Measurements from ENCODE around the gene LHX3.
"Not testable (repeated sequence)": the region's sequence is repeated elsewhere in the genome, so short reads cannot be mapped to it uniquely, and the experiment has no call there.

The LHX3 gene

DNA sequence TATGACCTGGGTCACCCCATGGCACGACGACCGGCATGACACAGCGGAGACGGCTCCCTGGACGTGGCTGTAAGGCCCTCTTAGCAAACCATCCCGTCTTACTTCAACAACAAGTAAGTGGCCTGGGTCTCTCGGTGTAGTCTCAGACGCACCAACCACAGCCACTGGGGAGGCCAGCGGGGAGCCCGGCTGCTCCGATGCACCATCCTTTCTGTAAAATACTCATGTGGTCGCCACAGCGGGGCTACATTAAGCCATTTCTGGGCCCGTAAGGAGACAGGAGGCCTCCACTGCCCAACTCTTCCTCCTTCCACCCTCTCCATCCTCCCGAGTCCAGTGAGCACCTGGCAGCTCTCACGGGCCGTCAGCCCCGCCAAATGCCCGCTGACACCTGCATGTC lies 36.0 kb upstream of the LHX3 start:
- no peak for DNase-seq

DNA sequence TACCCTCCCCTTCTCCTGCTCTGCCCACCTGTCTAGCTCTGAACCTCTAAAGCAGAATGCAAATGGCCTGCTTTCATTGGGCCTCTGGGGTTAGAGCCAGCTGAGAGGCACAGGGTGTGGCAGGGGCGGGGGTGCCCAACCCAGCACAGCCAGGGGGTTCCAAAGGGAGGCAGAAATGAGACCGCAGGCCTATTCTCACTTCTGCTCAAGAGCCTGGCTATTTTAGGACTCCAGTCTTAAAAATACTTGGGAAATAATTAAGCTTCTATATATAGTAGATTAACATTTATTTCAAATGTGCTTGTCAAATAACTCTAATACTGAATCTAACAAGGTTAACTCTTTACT lies 35.0 kb upstream of the LHX3 start:
- DNase-seq: peak; percentile 29 to 31

DNA sequence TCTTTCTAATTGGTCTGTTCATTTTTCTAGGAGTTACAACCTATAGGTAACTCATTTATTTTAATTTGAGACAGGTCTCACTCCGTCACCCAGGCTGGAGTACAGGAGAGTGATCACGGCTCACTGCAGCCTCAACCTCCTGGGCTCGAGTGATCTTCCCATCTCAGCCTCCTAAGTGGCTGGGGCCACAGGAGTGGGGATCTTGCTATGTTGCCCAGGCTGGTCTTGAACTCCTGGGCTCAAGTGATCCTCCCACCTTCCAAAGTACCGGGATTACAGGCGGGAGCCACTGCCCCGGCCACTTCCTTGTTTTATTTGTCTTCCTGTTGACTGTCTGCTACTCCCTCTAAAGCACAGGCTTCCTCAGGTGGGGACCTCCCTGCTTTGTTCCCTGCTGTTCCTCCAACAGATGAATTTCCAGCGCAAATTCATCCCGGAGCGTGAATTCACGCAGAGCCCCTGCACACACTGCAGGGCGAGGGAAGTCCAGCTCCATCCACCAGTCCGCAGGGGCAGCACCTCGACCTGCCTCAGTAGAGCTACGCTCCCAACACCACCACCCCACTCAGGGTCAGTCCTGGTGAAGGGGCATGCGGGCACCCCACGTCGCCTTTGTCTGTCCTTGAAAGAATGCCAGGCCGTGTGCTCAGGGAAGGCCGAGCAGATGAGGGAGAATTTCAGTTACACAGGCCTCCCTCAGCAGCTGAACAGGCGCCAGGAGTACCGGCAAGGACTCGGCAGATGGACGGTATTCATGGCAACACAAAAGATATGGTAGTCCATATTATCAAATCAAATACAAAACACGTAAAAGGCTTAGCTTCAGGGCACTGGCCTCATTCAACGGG lies 34.4 kb upstream of the LHX3 start:
- DNase-seq: no peak

DNA sequence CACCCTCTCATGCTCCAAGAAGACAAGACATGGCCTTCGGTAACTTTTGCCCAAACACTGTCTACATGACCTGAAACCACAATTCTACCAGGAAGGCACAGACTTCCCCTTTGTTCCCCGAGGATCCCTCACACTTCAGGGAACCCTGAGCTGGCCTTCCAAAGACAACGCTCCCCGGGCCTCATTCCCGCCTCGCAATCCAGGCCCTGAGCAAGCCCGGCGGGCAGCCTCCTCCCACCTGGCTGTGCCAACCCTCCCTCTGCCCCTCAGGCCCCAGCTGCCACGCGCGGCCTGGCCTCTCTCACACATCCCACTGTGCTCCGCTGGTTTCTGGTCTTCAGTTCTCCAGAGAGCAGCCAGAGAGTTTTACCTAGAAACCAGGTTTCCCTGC lies 33.4 kb upstream of the LHX3 start:
- no peak for DNase-seq

DNA sequence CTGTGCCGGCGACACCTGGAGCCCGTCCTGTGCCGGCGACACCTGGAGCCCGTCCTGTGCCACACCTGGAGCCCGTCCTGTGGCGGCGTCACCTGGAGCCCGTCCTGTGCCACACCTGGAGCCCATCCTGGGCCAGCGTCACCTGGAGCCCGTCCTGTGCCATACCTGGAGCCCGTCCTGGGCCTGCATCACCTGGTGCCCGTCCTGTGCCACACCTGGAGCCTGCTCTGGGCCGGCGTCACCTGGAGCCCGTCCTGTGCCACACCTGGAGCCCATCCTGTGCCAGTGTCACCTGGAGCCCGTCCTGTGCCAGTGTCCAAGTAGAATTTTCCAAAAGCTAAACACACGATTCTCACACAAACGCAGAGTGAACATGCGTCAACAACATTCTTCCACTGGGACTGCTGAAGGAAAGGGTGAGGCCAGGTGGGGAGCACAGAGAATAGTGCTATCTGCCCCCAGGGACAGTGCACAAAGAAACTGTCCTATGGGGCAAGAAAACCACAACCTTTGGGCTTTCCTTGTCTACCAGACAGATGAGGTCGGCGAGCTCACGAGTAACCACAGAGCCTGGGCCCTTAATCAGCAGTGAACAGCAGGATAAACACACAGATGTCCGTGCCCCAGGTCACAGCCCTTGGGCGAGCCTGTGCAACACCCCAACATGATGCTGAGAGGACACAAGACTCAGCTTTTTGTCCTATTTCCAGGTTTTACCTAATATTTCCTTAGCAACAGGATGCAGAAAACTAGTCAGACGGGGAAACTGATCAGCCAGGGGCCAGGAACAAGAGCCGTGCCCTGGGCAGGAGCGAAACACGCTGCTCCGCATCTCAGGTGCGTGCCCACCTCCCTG lies 32.8 kb upstream of the LHX3 start:
- DNase-seq: no peak

DNA sequence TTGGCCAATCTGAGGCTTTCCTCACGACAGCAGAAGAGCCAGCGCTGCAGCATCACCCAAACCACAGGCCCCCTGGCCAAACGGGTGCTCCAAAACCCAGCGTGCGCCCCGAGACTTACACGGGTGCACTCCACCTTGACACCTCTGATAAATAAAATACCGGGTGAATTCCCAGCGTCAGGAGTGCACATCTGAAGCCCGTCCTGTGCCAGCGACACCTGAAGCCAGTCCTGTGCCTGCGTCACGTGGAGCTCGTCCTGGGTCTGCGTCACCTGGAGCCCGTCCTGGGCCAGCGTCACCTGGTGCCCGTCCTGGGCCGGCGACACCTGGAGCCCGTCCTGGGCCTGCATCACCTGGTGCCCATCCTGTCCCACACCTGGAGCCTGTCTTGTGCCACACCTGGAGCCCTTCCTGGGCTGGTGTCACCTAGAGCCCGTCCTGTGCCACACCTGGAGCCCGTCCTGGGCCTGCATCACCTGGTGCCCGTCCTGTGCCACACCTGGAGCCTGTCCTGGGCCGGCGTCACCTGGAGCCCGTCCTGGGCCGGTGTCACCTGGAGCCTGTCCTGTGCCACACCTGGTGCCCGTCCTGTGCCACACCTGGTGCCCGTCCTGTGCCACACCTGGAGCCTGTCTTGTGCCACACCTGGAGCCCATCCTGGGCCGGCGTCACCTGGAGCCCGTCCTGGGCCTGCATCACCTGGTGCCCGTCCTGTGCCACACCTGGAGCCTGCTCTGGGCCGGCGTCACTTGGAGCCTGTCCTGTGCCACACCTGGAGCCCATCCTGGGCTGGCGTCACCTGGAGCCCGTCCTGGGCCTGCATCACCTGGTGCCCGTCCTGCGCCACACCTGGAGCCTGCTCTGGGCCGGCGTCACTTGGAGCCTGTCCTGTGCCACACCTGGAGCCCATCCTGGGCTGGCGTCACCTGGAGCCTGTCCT lies 31.8 kb upstream of the LHX3 start:
- DNase-seq: not testable (repeated sequence)

DNA sequence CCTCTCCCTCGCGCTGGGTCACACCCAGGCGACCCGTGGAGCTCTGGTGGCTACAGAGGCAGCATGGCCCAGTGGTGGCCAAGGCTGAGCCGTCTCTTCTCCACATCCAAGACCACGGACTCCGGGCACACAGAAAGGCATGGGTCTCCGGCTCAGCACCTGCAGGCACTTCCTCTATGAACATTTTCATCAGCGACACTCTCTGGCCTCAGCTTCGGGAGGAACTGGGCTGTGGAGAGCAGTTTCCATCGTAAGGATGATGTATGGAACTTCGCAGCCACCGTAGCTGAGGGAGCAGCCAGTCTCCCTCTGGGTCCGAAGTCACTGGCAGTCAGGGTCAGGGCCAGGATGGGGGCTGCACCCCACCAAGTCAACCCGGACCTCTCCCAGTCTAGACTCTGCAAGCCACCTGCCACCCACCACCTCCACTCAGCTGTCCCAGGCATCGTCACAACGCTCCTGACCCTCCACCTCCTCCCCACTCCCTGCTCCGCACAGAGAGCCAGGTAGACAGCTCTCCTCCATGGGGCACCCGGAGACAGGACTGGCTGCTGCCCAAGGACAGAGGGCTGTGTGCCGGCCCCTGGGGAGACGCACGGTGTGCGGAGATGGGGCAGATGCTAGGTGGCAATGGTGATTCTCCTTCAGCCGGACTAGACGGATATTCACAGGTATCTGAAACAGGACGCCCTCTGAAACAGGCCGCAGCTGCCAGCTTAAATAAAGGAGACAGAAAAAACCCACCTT lies 31.0 kb upstream of the LHX3 start:
- DNase-seq: no peak

DNA sequence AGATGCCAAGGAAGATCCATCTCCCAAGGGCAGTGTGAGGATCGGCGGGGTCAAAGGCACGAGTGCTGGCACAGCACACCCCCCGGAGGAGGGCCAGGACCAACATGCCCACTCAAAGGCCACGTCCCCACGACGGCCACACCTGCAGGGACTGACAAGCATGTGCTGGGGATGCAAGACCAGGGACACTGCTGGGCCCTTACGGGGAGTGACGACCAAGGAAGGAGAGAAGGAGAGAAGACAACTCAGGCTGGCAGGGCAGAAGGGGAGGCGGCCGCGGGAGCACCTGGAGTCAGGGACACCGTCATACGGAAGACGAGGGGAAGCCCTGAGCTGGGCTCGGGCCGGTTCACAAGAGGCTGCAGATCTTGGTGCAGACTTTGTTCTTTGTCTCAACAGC lies 30.2 kb upstream of the LHX3 start:
- DNase-seq: no peak

DNA sequence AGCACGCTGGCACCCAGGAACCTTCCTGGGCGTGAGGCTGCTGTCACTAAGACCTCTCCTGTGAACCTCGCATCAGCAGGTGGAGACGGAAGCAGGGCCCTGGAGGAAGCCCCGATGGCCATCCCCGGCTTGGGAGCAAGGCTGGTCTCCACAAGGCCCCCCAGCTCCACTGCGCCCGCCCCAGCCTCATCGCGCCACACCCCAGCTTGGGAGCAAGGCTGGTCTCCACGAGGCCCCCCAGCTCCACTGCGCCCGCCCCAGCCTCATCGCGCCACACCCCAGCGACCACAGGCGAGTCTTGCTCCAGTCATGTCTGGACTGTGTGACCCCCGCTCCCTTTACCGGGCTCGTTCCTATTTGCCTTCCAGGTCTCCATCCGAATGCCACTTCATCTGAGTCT lies 29.7 kb upstream of the LHX3 start:
- DNase-seq: no peak

DNA sequence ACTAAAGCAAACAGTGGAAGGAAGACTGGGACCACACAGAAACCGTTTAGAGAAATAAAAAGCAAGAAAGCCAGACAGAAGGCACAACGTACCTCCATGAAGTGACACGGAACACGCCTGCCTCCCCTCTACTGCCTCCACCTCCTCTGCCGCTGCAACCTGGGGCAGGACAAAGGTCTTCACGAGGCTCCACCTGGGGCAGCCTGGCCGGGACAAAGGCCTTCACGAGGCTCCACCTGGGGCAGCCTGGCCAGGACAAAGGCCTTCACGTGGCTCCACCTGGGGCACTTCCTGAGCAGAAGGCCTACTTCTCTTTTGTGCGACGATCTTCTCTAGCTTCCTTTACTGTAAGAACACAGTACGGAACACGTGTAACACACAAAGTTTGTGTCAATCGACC lies 28.9 kb upstream of the LHX3 start:
- DNase-seq: no peak

DNA sequence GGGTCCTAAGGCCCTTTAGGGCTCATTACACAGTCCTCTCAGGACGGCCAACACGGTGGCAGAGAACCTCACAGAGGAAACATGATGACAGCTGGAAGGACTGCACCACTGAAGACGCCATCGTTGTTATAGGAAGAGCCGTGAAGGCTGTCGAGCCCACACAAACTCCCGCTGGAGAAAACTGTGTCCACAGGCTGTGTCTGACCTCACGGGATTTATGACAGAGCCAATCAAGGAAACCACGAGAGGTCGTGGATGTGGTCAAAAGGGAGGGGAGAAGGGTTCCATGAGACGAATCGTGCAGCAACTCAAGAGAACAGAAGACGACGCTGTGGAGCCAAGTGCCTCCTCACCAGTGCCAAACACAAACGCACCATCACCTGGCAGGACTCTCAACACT lies 28.5 kb upstream of the LHX3 start:
- DNase-seq: no peak

DNA sequence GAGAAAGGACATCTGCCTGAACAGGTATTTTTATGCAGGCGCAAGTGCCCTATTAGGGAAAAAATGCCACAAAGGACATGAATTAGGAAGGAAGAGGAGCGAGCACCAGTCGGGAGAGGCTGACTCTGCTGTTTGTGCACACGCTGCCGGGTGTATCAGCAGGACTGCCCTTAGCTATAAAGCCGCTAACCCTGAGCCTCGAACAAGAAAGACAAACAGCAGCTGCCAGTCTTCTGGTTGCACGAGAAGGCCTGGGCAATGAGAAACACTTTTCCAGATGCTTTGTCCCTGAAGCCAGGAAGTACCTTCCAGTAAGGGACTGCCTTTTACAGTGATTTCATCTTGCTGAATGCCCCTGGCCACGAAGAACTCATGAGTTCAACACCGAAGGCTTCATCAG lies 28.0 kb upstream of the LHX3 start:
- DNase-seq: no peak

DNA sequence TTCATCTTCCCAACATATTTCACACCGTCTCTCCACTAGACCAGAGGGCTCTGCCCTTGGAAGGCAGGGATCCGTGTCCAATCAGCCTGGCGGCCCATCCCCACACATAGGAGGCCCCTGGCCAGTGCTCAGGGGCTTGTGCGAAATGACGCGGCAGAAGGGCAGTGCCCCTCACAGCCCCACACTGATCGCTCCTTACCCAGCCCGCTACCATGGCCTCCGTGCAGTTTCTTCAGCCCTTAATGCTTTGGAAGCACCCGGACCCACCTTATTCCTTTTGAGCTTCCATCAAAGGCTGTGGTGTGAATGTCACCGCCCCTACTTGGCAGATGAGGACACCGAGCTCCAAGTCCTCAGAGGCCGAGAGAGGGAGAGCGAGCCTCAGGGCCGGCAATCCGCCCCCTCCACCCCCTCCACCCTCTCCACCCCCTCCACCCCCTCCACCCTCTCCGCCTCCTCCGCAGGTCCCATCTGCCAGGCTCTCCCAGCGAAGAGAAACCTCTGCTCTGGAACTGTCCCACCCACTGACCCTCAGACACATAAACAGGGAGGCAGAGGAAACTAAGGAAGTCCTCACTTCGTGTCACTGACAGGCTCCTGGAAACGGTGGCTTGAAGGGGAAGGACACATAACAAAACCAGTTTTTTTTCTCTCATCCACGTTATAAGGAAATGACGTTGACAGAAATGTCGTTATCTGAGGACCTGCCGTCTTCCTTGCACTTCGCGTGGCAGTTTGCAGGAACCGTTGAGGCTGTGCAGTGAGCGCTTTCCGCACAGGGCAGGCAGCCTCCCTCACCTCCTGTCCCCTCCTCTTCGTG lies 26.8 kb upstream of the LHX3 start:
- no peak for DNase-seq

DNA sequence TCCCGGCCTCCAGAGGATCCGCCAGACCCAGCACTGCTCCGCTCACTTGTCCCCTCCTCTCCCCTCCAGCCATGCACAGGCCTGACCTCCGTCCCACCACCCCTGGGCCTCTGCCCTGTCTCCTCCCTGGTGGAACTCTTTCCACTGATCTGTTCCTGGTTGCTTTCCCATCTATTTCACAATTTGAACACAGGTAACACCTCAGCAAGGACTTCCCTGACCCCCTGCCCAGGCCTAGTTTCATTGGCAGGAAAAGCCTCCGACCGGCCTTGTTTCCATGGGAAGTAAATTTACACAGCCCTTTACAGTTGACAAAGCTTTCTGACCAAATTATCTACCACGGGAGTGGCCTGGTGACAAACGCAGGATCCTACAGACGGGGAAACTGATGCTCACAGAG lies 25.8 kb upstream of the LHX3 start:
- no peak for DNase-seq

DNA sequence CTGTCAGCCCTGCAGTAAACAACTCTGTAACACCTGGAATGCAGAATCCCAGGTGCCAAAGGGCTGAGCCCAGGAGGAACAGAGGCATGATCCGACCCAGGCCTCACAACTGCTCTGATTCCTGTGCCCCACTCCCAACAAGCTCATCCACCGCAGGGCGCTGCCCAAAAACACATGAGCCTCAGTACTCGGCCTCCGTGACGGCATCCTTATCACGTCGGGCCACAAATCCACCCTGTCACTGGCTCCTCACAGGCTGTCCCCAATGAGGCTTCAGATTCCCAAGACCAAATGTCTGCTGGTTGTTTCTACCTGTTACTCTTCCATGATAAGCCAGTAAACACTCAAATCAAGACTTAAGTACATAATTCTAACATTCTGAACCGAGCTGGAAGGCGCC lies 25.4 kb upstream of the LHX3 start:
- no peak for DNase-seq

DNA sequence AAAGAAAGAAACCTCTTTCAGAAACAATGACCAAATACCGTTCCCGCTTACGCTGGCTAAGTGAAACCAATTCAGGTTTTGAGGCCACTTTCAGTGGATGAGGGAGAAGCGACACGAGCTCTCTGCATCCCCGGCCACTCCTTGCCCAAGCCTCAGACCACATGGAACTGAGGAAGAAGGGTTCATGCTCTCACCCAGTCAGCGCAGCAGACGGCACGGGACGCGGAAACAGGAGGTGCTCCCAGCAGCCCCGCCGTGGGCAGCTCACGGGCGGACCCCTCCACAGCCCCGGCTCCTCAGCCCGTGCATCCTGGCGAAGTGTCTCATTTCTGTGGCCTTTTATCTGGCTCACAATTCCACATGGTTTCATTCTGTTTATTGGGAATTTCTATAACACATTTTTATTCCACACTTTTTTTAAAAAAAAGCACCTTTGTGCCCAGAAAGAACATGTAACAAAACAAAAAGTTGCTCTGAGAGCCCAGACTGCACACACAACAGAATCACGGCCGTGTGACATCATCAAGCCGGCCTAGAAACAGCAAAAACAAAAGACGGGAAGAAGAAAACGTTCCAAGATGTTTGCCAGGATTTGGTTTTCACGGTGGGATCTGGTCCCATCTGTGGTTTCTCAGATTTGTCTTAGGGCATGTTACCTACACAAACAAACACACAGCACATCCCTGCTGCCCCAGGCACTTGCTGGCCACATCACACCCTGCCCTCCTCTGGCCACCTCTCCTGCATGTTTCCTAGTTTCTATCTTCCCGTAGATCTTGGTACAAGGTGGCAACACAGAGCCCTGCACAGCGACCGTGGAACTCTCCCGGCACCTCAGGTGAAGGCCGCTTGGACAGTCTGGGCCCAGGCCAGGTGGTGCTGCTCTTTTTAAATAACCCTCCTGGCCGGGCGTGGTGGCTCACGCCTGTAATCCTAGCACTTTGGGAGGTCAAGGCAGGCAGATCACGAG lies 24.5 kb upstream of the LHX3 start:
- no peak for DNase-seq

DNA sequence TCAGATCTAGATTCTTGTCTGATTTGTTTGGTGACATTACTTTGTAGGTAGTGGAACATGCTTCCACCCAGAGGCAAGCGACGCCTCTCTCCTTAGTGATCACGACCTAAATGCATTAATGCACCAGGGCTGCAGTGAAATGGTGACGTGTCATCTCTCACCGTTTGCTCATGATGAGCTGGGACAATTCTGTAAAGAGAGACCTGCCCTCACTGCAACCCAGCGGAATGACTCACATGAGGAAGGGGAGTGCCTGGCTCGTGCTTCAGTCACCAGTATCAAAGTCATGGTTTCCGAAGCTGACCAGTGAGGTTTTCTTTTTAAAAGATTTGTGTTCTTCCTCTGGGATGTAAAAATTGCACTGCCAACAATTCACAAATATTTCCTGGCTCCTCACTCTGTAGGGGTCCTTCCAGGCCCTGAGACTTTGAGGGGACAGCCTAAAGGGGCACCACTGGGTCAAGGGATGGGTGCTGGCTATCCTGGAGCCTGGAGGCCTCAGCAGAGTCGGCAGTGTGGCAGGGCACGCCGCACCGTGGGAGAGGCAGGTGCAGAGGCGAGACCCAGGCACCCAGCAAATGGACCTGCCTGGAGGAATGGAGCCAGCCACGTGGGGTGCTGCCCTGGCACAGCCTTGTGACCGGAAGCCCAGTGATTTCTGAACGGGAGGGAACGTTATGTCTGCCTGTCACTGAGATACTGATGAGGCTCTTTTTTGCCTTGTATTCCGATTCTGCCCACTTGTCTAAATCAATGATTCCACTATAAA lies 23.4 kb upstream of the LHX3 start:
- no peak for DNase-seq

DNA sequence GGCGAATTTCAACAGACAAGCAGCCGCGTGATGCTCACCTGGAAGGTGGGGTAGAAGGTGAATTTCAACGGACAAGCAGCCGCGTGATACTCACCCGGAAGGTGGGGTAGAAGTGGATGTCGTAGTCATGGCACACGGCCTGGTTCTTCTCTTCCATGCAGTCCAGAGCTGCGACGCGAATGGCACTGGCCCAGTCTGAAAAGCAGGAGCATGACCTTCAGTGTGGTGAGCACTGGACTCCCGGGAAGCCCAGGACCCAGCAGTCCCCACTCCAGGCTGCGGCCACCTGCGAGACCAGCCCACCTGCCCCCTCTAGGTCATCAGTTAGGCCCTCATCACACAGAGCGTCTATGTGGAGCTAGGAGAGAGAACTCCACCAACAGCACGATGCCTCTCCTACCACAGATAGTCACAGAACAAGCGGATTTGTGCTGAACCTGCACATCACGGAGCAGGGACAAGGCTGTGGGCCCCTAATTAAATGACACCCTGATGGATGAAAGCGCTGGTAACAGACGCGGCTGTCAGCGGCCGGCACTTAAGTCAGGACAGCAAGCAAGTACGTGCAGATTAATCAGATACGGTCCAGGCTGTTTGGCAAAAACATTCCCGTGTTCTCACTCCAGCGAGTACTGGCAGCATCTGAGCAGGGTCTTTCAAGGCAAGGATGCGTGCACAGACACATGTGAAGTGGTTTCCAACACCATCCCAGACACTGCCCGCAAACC lies 21.9 kb upstream of the LHX3 start:
- no peak for DNase-seq
